GM18909 (cell line): ENCODE measurements around the gene PANX3.
"Not testable (repeated sequence)": the region's sequence is repeated elsewhere in the genome, so short reads cannot be mapped to it uniquely, and the experiment has no call there.

Source experiments
- ATAC-seq: cut with Tn5 transposase; IDR thresholded peaks from one replicate; pipeline ENCODE4 v1.9.1; 2021; ENCODE audit warnings: mild to moderate bottlenecking; ENCODE audit not compliant: unreplicated experiment, poor library complexity

PANX3 gene, protein sequence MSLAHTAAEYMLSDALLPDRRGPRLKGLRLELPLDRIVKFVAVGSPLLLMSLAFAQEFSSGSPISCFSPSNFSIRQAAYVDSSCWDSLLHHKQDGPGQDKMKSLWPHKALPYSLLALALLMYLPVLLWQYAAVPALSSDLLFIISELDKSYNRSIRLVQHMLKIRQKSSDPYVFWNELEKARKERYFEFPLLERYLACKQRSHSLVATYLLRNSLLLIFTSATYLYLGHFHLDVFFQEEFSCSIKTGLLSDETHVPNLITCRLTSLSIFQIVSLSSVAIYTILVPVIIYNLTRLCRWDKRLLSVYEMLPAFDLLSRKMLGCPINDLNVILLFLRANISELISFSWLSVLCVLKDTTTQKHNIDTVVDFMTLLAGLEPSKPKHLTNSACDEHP

DNA sequence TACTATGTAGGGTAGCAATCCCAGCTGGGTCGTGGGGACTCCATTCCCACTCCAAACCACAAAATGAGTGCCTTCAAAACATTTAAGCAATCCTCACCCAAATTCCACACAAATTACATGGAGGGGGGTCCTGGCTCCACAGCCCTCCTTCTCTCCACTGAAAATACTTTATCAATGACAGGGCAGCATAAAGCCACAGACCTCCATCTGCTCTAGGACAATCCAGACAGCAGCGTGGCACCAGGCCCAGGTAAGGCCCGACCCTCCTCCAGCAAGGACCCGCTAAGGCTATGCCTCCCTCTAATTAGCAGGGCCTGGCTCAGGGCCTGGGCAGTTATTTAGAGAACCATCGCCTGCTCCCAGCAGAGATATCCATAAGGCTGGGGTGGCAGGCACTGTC lies at the start of gene PANX3:
TSS of gene PANX3 (plus strand) at position 365 of the 400 bp plus-strand sequence. CDS start 129 bp downstream, outside the sequence.
- ATAC-seq: no peak

DNA sequence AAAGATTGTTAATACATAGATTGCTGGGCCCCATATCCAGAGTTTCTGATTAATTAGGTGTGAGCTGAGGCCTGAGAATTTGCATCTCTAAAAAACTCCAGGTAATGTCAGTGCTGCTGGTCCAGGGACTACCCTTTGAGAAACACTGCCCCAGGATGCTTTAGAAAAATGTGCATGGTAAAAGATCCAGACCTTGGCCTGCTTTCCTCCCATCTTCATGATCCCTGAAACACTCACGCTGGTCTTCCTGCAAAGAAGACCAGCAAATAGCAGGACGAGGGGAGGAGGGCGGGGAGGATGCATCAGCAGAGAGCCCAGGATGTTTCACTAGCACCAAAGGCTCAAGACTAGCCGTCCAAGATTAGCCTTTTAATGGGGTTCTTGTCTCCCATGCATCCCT lies 41.5 kb upstream of the PANX3 start, which contains the start of gene OR8A1:
TSS of gene OR8A1 (plus strand) at position 301 of the 400 bp plus-strand sequence. CDS start 123 bp downstream, outside the sequence.
- ATAC-seq: no peak

DNA sequence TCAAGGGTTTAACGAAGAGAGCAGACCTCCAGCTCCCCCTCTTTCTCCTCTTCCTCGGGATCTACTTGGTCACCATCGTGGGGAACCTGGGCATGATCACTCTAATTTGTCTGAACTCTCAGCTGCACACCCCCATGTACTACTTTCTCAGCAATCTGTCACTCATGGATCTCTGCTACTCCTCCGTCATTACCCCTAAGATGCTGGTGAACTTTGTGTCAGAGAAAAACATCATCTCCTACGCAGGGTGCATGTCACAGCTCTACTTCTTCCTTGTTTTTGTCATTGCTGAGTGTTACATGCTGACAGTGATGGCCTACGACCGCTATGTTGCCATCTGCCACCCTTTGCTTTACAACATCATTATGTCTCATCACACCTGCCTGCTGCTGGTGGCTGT lies 41.1 kb upstream of the PANX3 start:
- ATAC-seq: no peak

DNA sequence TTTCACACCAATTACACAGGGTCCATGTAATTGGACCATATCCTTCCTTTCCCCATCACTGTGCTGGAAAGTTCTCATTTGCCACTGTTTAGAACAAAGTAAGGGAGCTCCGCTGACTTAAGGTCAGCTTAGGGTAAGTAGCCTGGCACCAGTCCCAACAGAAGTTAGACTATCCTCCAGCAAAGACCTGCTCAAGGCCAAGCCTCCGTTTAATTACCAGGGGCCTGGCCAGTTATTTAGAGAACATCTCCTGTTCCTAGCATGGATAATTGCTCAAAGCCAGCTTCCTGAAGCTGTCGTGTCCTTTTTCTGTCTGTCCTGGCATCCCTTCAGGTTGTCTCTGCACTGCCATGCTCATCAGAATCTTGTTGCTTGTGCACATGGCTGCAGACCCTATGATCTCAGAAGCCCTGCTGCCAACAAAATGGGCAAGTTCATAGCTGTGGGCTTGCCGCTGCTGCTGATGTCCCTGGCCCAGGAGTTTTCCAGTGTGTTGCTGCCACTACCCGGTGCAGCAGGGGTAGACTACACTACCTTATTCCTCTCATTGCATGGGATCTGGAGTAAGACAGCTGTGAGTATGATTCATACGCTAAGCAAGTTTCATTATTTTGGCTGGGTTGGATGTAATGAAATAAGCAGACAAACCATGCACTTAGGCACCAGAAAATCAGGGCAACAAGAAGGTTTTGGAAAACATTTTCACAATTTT lies 33.4 kb upstream of the PANX3 start:
- ATAC-seq: no peak

DNA sequence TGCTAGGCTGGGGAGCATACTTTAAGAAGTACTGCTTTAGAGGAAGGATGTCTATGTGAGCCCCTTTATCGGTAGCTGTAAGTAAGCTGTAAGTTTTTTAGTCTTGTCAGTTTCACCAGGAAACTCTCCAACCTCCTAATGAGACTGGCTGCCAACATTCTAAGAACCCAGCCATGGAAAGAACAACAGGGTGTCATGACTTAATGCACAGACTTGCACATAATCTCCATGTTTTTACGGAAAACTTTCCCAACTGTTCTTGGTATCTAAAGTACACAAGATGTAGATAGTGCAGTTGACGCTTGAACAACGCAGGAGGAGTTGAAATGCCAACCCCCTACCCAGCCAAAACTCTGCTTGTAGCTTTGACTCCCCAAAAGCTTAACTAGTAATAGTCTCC lies 32.5 kb upstream of the PANX3 start:
- ATAC-seq: no peak

- no peak for ATAC-seq
Observed at GRCh38 chr11:124581817-124582216, 29.4 kb upstream of the PANX3 start.

- ATAC-seq: no peak
Observed at GRCh38 chr11:124582565-124582964, 28.7 kb upstream of the PANX3 start.

DNA sequence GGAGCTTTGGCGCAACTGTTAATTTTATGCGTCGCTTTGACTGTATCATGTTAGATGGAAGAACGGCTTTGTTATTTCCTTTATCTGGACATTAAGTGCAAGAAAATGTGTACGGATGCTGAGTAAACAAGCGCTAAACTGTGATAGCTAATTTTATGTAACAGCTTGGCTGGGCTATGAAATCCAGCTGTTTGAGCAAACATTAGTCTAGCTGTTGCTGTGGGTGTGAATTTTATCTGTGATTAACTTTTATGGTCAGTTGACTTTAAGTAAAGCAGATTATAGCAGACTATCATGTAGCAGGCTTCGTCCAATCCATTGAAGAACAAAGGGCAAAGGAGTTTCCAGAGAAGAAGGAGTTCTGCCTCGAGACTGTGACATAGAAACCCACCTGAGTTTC lies 27.4 kb upstream of the PANX3 start:
- ATAC-seq: no peak

DNA sequence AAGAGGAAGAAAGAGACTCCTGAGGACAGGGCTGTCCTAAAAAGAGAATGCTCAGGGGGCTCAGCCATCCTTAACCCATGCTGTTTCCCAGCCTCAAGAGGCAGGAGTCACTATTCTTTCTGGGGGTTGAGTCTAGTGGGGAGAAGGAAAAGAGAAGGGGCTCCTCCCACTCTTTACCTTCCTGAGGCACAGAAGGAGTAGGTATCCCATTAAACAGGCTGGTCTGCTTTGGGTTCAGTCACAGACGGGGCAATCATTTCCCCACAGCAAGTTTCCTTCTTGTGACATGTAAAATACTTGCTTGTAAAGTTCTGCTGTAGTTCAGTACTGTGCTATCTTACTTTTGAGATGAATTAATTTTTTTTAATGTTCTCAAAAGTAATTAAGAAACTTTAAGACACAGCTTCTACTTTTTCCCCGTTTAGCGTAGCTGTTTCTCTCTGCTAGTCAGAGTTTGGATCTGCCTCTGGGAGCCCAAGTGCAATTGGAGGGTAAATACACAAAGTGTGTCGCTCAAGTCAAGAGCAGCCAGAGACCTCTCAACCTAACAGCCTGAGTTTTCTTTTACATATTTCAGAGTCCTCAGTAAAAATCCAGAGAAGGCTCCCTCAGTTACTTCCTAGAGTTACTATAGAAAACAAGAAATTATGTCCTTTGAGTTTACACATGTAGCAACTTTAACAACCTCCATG lies 26.4 kb upstream of the PANX3 start:
- ATAC-seq: no peak

DNA sequence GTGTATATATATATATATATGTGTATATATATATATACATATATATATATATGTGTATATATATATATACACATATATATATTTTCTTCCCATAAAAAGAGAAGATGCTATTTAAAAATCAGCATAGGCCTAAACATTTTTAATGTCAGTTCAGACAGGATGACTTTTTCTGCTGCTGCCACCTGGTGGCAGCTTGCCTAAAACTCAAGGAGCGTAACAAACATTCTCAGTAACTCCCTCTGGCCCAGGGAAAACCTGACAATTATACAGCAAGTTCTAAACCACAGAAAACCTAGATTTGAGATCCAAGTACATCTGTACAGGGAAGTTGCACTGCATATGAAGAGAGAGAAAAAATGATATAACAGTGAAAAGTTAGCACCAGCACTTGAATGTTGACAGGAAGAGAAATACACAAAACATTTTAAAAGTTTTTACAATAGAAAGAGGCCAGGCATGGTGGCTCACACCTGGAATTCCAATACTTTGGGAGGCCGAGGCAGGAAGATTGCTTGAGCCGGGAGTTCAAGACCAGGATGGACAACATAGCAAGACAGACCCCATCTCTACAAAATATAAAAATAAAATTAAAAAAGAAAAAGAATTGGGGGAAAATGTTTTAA lies 24.9 kb upstream of the PANX3 start:
- no peak for ATAC-seq

GRCh38 chr11:124591430-124591829 lies 19.8 kb upstream of the PANX3 start:
- ATAC-seq: no peak

DNA sequence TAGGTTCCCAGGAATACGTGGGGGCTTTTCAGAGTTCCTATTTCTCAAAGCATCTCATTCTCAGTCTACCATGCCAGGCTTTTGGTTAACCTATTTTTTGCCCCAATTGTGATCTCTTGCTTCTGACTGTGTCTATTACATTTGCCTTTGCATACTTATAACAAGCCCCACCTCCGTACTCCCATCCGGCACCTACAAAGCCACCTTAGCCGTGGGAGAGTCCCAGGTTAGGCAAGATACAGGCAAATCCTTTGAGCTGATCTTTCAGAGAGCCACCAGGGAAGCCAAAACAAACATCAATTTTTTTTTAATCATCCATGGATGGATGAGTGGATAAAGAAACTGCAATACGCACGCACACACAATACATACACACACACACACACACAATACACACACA lies 18.6 kb upstream of the PANX3 start:
- no peak for ATAC-seq

- ATAC-seq: no peak
Observed at GRCh38 chr11:124595302-124595701, 15.9 kb upstream of the PANX3 start.

- no peak for ATAC-seq
Observed at GRCh38 chr11:124597626-124598025, 13.6 kb upstream of the PANX3 start.

DNA sequence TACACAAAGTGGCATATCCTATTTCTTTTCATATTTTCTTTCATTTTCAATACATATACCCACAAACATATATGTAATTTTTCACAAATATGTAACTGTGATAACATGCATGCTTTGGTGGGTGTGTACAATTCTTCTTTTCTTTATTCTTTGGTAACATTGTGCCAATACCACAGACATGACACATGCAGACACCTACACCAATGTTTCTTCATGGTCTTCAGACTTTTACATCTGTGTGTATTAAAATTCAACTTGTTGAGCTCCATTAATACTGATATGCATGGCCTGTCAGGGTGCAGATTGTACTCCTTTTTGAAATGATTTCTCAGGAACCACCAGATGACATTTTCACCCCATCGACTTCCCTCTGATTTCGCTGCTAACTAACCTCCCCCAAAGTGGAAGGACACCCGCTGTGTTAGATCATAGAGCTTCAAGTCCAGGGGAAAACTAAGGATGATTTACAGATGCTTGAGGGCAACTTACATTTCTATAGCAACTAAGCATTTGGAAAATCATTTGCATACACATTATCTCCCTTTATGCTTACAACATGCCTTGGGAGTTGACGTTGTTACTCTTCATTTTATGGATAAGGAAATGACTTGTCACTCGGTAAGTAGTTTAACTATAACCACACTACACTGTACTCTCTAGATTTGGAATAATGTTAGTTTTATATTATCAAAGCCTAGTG lies 10.5 kb upstream of the PANX3 start:
- no peak for ATAC-seq

DNA sequence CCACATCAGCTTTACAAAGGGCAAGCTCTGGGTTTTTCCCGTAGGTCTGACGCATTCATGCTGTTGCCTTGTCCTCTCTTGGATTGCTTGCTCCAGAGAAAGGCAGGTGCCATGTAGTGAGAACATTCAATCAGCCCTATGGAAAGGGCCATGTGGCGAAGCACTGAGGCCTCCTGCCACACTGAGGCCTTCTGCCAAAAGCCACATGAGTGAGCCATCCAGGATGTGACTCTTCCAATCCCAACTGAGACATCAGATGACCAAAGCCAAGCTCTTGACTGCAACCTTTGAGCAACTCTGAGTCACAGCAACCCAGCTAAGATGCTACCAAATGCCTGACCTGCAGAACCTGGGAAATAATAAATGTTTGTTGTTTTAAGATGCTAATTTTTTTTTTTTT lies 9.0 kb upstream of the PANX3 start:
- ATAC-seq: no peak

- ATAC-seq: not testable (repeated sequence)
Observed at GRCh38 chr11:124602723-124603122, 8.5 kb upstream of the PANX3 start.

DNA sequence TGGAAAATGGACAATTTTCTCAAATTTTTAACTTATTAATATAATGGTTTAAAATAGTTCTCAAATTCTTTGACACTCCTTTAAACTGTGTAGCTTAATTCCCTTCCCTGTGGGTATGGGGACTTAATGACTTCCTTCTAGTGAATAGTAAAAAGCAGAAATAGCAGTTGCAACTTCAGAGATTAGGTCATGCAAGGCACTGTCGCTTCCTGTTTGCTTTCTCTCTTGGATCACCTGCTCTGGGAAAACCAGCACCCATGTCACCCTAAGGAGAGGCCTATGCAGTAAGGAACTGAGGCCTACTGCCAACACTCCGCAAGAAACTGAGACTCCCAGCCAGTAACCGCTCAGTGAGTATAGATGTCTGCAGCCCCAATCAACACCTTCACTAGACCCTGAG lies 5.5 kb upstream of the PANX3 start:
- no peak for ATAC-seq

DNA sequence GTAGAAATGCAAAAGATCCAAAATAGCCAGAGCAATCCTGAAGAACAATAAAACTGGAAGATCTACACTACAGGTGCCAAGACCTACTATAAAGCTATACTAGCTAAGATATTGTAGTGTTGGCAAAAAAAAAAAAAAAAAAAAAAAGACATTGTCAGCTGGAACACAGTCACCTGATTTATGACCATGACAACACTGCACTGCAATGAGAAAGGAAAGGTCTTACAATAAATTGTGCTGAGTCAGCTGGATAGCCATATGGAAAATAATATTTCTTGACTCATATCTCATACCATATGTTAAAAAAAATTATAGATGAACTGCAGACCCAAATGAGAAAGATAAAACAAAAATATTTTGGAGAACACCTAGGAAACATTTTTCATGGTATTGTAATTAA lies 3.1 kb upstream of the PANX3 start:
- ATAC-seq: no peak

DNA sequence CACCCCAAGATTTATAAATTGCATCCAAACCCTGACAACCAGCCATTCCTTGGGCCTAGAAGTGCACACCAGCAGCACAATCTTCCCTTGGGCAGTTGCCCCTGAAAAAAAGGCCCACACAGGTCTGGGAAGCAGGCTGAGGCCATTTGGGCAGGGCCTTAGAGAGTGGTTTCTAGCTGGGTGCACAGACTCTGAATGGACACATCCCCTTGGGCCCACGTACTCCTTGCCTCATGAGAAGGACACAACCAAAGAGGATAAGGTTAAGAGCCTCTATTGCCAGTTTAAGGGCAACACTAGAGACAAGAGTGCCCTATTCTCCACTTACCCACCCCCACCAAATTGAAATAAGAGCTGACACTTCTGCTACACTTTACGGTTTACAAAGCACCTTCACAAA lies 933 bp upstream of the PANX3 start:
- no peak for ATAC-seq
